Measurements from ENCODE around the gene PALM.

DNA sequence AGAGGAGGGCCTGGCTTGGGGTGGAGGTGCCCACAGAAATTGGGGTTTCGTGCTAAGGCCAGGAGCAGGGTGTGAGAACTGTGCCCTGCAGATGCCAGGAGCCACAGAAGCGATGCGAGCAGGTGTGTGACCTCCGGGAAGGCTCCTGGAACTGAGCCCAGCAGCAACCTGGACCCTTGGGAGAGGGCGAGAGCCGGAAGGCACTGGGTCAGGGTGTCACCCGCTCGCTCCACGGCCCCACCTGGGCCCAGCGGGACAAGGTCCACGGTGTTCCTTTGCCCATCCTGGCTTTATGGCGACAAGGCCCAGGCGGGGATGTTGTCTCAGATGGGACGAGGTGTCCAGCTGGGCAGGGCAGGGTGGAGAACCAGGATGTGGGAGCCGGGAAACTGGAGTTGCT lies 46.3 kb downstream of the PALM start:
- TF ChIP-seq, protein P1, sequence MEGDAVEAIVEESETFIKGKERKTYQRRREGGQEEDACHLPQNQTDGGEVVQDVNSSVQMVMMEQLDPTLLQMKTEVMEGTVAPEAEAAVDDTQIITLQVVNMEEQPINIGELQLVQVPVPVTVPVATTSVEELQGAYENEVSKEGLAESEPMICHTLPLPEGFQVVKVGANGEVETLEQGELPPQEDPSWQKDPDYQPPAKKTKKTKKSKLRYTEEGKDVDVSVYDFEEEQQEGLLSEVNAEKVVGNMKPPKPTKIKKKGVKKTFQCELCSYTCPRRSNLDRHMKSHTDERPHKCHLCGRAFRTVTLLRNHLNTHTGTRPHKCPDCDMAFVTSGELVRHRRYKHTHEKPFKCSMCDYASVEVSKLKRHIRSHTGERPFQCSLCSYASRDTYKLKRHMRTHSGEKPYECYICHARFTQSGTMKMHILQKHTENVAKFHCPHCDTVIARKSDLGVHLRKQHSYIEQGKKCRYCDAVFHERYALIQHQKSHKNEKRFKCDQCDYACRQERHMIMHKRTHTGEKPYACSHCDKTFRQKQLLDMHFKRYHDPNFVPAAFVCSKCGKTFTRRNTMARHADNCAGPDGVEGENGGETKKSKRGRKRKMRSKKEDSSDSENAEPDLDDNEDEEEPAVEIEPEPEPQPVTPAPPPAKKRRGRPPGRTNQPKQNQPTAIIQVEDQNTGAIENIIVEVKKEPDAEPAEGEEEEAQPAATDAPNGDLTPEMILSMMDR (IDR thresholded peaks at IDR 0.05): no peak
- TF ChIP-seq EZH2 (IDR thresholded peaks at IDR 0.05): no peak
